Stimulated activated CD4-positive, alpha-beta T cell treated with anti-CD3 and anti-CD28 coated beads, TNF-alpha, amount 100 ng/mL, for 1 hour (primary cell): Measurements from ENCODE around the gene CREBL2.

Source experiments
- DNase-seq, 3 donors: peaks; one replicate each; pipeline ENCODE4 v3.0.0-alpha.2; 2020; ENCODE audit warnings: low read depth in 3 of 3, low spot score in 1 of 3

Gene CREBL2

DNA sequence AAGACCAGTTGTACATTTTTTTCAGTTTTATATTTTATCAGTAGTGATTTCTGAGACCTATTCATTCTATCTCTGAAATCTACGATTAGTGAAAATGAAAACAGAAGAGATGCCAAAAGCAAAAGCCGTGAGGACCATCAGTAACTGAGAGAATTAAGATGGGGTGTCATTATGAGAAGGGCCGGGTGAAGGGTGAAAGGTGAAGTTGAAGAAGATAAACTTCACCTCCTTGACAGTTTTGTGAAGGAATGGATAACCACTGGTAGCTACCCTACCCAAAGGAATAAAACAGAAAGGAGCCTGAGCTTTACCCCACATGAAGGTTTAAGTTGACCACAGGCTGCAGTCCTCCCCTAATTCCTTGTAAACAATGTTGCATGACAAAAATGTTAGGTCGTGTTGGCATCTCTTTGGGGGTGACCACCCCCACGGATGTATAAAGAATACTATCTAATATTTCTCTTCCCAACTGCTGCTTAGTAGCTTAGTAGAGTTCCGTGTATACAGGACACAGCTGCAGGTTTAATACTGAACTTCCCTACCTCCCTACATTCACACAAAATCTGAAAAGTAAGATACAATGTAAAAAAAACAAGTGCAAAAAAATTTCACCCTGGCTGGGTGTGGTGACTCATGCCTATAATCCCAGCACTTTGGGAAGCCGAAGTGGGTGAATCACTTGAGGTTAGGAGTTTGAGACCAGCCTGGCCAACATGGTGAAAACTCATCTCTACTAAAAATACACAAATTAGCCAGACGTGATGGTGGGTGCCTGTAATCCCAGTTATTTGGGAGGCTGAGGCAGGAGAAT is 60.4 kb downstream of the CREBL2 start:
- DNase-seq = no peak

DNA sequence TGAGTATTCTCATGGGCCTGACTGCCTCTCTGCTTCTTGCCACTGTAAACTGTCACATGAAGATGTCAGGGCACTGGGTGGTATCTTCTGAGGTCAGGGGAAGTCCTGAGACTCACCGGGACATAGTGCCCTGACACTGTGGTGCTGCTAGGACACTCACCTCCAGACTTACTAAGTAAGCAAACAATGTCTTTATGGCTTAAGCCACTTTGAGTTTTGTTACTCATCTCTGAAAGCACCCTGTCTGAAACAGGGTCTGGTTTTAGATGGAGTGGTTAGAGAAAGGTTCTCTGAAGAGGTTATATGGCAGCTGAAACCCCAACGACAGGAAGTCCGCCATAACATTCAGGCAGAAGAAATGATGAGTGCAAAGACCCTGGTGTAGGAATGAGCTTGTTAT is 61.6 kb downstream of the CREBL2 start:
- no peak for DNase-seq

DNA sequence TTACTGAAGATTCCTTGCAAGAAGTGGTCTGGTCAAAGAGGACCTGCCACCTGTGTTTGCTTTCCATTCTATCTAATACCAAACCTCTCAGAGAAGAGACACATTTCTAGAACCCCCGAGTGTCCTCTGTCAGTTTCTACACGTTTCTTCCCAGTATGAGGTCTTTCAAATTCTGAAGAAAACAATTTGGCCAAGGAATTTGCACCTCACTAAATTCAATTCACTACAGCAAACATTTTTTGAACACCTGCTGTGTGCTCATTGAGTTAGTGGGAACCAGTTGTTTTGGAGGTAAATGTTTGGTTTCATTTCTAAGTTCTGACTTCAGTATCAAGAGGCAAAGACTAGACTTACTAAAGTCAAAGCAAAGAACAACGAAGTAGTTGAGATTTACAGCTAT is 64.9 kb downstream of the CREBL2 start:
- no peak for DNase-seq

DNA sequence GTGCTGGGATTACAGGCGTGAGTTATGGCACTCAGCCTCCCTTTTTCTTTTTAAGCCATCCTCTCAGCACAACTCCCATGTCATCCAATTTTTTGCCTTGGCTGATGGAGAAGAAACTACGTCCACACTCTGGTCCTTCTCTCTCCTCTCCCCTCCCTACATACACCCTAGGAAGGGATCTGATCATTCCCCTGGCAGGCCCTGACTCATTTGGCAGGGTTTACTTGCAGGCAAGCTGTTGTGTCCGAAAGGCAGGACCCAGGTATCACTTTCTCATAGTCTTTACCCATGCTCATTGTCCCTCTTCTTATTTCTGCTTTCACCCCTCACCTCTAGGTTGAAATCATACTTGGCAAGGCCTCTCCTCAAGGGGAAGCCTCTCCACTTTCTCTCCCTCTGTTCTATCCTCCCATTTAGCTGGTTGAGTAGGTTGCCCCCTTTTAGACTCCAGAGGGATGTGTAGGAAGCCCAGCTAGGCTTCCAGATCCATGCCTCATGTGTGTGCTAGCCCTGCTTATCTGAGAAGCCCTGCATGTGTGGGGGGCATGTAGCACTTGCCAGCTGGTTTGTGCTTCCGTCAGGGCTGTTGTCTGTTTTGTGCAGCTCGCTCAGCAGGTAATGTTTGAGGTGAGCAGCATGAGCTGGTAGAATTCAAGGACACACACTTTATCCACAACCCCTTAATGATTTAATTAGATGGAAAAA is 69.5 kb downstream of the CREBL2 start:
- DNase-seq = no peak

DNA sequence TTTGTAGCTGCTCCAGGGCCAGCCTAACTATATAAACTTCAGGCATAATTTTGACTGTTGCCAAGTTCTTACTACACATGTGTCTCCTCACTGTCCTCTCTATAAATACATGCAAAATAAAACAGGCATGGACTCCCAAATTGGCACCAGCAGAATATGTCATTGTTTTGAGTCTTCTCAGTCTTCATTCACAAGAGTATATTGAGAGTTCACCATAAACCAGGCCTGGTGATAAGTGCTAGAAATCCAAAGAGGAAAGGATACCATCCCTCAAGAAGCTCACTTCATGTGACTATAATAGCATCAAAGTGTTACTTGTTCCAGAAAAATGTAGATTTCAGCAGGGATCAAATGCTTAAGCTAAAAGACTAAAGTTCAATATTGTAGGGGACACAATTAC is 70.6 kb downstream of the CREBL2 start:
- no peak for DNase-seq

DNA sequence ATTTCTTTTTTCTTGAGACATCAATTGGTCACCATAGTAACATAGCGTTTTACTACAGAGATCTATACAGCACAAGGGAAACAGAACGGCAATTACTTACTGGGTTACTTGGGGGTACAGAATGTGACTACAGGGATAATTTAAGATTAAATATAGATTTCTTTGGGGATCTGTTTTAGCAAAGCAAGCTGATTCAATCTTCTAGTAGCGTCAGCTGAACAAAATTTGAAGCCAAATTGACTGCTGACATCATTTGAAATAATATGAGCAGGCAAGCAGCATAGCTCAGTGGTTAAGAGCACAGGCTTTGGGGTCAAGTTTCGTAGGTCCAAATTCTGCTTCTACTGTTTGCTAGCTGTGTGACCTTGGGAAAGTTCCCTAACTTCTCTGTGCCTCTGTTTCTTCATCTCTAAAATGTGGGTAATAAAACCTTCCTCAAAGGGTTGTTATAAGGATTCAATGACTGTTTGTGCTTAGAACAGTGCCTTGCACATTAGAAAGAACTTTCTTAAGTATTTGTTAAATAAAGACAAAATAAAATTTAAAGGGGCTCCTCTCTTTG is 71.5 kb downstream of the CREBL2 start:
- DNase-seq = no peak

DNA sequence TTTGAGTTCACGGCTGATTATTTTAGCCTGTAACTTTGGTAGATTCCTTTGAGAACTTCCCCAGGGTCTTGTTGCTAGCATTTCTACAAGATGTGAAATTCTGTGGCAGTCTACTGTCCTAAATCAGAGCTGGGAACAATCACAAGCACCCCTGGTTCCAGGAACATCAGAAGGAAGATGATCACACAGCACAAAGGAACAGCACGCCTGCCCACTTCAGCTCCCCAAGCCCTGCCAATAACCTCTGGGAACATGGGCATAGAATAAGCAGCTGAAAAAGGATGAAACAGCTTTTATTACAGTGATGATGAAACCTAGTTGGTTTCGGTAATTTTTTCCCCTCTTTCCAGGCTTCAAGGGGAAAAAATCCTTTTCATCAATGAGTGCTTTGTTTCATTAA is 72.0 kb downstream of the CREBL2 start:
- no peak for DNase-seq

DNA sequence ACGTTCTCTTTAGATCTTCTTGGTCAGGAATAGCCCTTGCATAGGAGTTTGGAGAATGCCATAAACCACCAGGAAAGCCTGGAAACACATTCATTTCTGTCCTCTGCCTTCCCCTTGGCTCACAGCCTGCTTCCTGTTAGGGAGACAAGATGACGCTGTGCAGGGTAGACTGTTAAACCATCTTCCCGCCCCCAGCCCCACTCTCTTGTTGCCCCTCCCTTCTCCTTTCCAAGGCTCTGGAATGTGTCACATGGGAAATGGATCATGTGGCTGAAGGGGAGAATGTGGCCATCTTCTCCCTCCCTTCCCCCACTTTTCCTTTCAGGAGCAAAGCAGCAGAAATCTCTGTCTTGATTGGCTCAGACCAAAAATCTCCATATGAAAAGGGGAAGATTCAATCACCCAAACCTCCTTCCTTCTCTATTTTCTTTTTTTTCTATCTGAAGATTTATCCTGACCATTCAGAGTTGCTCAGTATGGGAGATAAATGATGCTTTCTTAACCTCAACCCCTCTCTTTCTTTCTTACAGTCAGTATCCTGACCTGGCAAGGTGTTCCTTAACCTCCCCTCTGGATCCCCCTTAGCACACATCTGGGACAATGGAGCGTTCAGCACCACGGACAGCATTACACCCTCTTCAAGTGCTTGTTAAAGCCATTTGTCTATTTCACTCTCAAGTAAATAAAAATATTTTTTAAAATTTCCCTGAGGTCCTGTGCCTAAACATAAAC is 72.9 kb downstream of the CREBL2 start:
- no peak for DNase-seq

DNA sequence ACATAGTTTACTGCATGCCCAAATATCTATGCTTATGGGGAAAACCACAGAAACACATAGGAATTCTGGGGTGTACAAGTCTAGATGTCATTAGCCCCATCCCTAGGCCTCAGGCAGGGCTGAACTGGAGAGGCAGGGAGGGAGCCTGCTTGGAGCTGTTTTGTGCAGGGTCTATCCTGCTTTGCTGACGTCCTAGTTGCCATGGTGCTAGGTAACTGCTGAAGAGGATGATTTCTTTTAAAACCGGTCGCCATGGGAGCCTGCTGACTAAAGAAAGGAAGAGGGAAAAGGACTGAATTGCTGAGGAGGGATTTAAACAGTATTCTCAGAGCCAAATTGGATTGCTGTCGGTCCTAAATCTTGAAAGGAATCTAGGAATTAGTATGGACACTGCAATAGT is 73.6 kb downstream of the CREBL2 start:
- DNase-seq = no peak

DNA sequence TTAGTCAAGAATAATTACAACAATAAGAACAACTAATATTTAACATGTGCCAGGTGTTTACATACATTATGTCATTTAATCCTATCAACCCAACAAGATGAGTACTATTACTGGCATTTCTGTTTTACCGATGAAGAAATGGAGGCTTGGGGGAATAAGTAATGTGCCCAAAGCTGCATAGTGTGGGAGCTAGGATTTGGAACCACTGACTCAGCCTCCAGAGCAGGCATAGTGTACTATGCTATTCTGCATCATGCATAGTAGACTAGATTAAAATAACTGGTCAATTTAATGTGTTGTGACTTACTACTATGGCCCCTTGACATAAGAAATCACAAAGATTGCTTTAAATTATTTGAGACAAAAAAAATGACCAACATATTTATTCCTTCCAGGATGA is 74.8 kb downstream of the CREBL2 start:
- DNase-seq = no peak

DNA sequence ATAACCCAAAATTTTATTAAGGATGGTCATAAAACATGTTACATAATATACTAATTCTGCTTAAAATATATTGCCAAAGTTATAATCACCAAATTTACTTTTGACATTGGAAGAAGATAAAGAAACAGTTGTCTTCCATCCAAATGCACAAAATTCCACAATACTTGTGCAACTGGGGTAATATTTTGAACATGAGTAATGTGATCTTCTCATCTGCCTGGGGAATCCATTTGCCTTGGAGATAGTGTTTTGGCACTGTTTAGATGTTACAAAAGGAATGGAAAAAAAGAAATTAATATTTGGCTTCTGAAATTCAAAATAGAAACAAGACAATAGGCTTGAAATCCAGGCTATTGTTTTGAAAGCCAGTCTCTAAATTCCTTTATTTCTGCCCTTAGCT is 75.2 kb downstream of the CREBL2 start:
- no peak for DNase-seq

DNA sequence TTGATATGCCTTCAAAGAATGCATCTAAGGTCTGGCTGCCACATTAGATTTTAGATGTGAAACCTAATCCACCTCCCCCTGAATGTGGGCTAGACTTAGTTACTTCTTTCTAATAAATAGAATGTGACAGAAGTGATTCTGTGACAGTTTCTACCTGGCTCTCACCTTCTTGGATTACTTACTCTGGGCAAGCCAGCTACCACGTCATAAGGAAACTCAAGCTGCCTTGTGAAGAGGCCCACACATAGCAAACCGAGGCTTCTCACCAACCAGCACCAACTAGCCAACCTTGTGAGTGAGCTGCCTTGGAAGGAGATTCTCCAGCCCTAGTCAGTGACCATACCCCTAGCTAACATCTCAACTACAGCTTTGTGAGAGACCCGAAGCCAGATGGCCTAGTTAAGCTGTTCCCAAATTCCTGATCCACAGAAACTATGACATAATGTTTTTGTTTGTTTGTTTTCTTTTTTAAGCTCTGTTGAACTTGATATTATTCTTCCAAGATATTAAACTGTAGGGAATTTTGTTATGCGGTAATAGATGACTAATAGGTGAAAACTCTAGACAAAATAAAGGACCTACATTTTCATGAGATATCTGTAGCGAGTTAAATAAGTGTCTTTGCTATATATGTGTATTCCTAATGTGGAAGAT is 78.1 kb downstream of the CREBL2 start:
- DNase-seq = no peak

DNA sequence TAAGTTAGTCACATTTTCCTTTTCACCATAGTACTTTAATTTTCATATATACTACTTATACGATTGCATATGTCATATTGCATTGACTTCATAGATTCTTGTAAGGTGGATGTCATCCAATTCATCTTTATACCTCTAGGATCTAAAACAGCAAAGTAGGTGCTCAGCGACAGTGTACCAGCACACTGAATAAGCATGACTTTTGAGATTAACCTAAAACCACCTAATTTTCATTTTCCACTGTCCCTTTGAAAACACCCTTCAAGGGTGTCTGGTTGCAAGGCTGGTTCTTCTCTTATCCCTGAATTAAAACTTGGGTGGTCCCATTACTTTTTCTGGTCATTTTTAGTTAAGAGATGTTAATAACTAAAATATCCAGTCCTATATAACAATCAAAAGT is 79.9 kb downstream of the CREBL2 start:
- DNase-seq = no peak

DNA sequence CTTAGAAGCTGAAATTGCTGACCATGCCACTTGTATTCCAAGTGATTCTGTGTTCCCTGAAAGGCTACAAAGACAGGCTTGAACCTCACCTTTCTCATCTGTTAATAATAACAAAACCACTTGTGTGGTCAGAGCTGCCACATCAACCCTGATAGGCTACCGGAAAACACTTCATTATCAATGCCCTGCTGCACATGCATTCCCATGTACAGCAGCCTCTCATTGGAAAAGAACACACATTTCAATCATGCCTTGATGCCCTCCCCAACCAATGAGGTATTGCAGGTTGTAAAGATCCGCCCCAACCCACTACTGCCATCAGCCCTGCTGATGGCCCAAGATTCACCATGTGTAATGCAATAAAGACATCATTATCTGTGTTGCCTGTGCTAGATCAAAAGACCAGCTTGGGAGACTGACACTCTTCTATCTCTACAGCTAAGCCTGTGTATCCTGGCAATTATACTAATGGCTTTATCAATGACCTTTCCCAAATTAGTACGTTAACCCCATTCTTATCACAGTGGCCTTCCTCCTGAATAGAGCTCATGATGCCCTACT is 81.5 kb downstream of the CREBL2 start:
- no peak for DNase-seq
